K562 (cell line): ENCODE measurements around the gene SGIP1. TPM values are rescaled to one million over a fixed set of nuclear protein-coding genes. Genes with fewer than 3 reads are reported as not detected.

Experiments
- ATAC-seq: fragments of 200-7000 bp; cut with Tn5 transposase; 3 replicates; pipeline ENCODE4 v1.9.1; 2020; ENCODE audit warnings: moderate library complexity
- BruUV-seq: library from RNA; stranded (reverse); fragments of 400-500 nt; replicated peaks from 2 replicates; lab custom pipeline; 2021; lab: Mats Ljungman, UMichigan
- CTCF ChIA-PET: fragments of 300-600 bp; formaldehyde crosslinking; extraction: SDS; loops from one replicate; lab custom pipeline; 2021; ENCODE audit warnings: low intra/inter-chr PET ratio; lab: Yijun Ruan, JAX
- POLR2A ChIA-PET: fragments of 300-600, 350-650 bp; sonication (Branson Sonifier 250); formaldehyde crosslinking; extraction: SDS; loops from one replicate; lab custom pipeline; 2021; ENCODE audit warnings: antibody characterized with exemption, inconsistent platforms; lab: Yijun Ruan, JAX
- DNase-seq, 4 experiments: peaks; one replicate each; pipeline versions ENCODE4 v3.0.0 to v3.0.0-alpha.2; 2011 to 2018; ENCODE audit warnings: low spot score in 3 of 4, mixed read lengths in 3 of 4; ENCODE audit errors: extremely low read depth in 1 of 4
- FAIRE-seq: peaks from 2 replicates; lab custom pipeline; 2011; peaks lifted over from hg19 to GRCh38; lab: Jason Lieb, UNC
- H2AFZ ChIP-seq: 2 replicates; pipeline ENCODE4 v1.6.0; 2011; ENCODE audit warnings: low read depth, low read length, control low read depth, inconsistent platforms
- H3K27ac ChIP-seq: fragments of 200-600 bp; 3 replicates; pipeline ENCODE4 v1.8.0; 2011; ENCODE audit warnings: low read depth, mild to moderate bottlenecking, control low read depth, inconsistent platforms, low read length, moderate library complexity, mixed read lengths; ENCODE audit errors: extremely low read depth
- H3K27me3 ChIP-seq, 2 experiments: fragments of 300-600 bp in 1 of 2; 2 replicates in 1 of 2; 3 replicates in 1 of 2; pipeline versions ENCODE4 v1.6.0 to v1.8.0; 2011; ENCODE audit warnings: inconsistent platforms in 2 of 2, low read length in 2 of 2, mild to moderate bottlenecking in 1 of 2, mixed read lengths in 1 of 2, moderate library complexity in 1 of 2; ENCODE audit not compliant: control insufficient read depth in 2 of 2, insufficient read depth in 2 of 2
- H3K36me3 ChIP-seq: fragments of 300-600 bp; 3 replicates; pipeline ENCODE4 v1.8.0; 2011; ENCODE audit warnings: mild to moderate bottlenecking, low read length, inconsistent platforms; ENCODE audit not compliant: control insufficient read depth, insufficient read depth
- H3K4me1 ChIP-seq, 2 experiments: fragments of 200-600 bp in 1 of 2; replicated peaks in 1 of 2; 2 replicates in 1 of 2; 3 replicates in 1 of 2; pipeline versions ENCODE4 v1.5.1 to v1.8.0; 2011; ENCODE audit warnings: inconsistent platforms in 2 of 2, low read length in 2 of 2, mild to moderate bottlenecking in 1 of 2, mixed read lengths in 1 of 2, moderate library complexity in 1 of 2; ENCODE audit not compliant: control insufficient read depth in 2 of 2, insufficient read depth in 2 of 2
- H3K4me2 ChIP-seq: 2 replicates; pipeline ENCODE4 v1.6.1; 2011; ENCODE audit warnings: low read length, control low read depth, inconsistent platforms, mixed read lengths; ENCODE audit not compliant: insufficient read depth
- H3K4me3 ChIP-seq: fragments of 200-600 bp; sonication (generic), shearing (Covaris generic); 2 replicates; pipeline ENCODE4 v1.5.1; 2016; ENCODE audit warnings: control low read depth, inconsistent platforms
- H3K79me2 ChIP-seq: fragments of 200-600 bp; 3 replicates; pipeline ENCODE4 v1.8.0; 2011; ENCODE audit warnings: low read length, inconsistent platforms; ENCODE audit not compliant: control insufficient read depth, insufficient read depth
- H3K9ac ChIP-seq, 2 experiments: 2 replicates each; pipeline versions ENCODE4 v1.6.0 to v1.6.1; 2011; ENCODE audit warnings: low read depth in 2 of 2, low read length in 2 of 2, control low read depth in 1 of 2, inconsistent platforms in 1 of 2, mild to moderate bottlenecking in 1 of 2, mixed read lengths in 1 of 2; ENCODE audit not compliant: insufficient read depth in 1 of 2
- H3K9me1 ChIP-seq: one replicate; pipeline ENCODE4 v1.6.0; 2011; ENCODE audit warnings: inconsistent platforms, mild to moderate bottlenecking, low read length, moderate library complexity; ENCODE audit not compliant: control insufficient read depth, insufficient read depth
- H3K9me3 ChIP-seq: replicated peaks from 2 replicates; pipeline ENCODE4 v1.5.1; 2011; ENCODE audit warnings: low read depth, low read length, inconsistent platforms; ENCODE audit not compliant: control insufficient read depth, insufficient read depth
- H4K20me1 ChIP-seq: replicated peaks from 2 replicates; pipeline ENCODE4 v1.6.1; 2011; ENCODE audit warnings: low read length, inconsistent platforms, mixed read lengths; ENCODE audit not compliant: control insufficient read depth, insufficient read depth
- PHB ChIP-seq: fragments of 250-450 bp; sonication (Bioruptor Pico); IDR thresholded peaks from 2 replicates; pipeline ENCODE4 v1.5.0; 2021
- POLR2B ChIP-seq: fragments of 450-650 bp; IDR thresholded peaks from 2 replicates; pipeline ENCODE4 v1.6.1; 2018; ENCODE audit warnings: low read depth; ENCODE audit not compliant: partially characterized antibody
- SMARCB1 ChIP-seq: IDR thresholded peaks from 2 replicates; pipeline ENCODE4 v1.6.1; 2011; ENCODE audit warnings: improper control_type of control experiment, low read depth; ENCODE audit not compliant: insufficient read length
- ZBTB7A ChIP-seq: IDR thresholded peaks from 2 replicates; pipeline ENCODE4 v1.6.1; 2011; ENCODE audit warnings: low read depth, mild to moderate bottlenecking, low read length, moderate library complexity, borderline replicate concordance; ENCODE audit not compliant: control insufficient read depth
- ZNF280A ChIP-seq: fragments of 450-650 bp; IDR thresholded peaks from 2 replicates; pipeline ENCODE4 v1.6.1; 2018; ENCODE audit warnings: mild to moderate bottlenecking, low read depth; ENCODE audit not compliant: partially characterized antibody
- ZNF586 ChIP-seq: fragments of 450-650 bp; formaldehyde crosslinking; conservative IDR thresholded peaks from 2 replicates; pipeline ENCODE4 v1.4.0; 2020; ENCODE audit warnings: mild to moderate bottlenecking, moderate library complexity
- WGBS: fragments of 100-300 bp; shearing (Covaris generic); methylation state at CpG from one replicate; pipeline ENCODE4 v1.1.6; 2016; ENCODE audit warnings: low coverage, mixed read lengths; ENCODE audit not compliant: insufficient coverage; ENCODE audit errors: missing lambda C conversion rate; 5-methylcytosine and 5-hydroxymethylcytosine counted together
- in situ Hi-C: fragments of 300-500 bp; cut with MboI; formaldehyde crosslinking; loops from 4 replicates; pipeline ENCODE4 v1.15.0; 2018; ENCODE audit warnings: inconsistent platforms, mixed read lengths
- intact Hi-C: fragments of 100-400 bp; cut with micrococcal nuclease; formaldehyde crosslinking; loops from 2 replicates; pipeline ENCODE4 v1.14.2; 2022
- polyA plus RNA-seq, 8 experiments: library from polyadenylated mRNA; depleted of rRNA in 4 of 8; stranded (reverse) in 5 of 8; unstranded in 3 of 8; fragments of >200 nt; fragmentation: Nextera tagmentation in 2 of 8; fragmentation: Illumina TruSeq in 1 of 8; extraction: Ambion mirVana in 2 of 8; extraction: Trizol in 1 of 8; gene quantifications; 2 replicates each; pipeline versions ENCODE4 v1.2.1 to v1.2.3, GENCODE V29; 2011 to 2014; ENCODE audit warnings: inconsistent platforms in 1 of 8, missing spikeins in 1 of 8
- total RNA-seq, 7 experiments: library from RNA; depleted of rRNA in 6 of 7; stranded (reverse); fragments of >200 nt in 6 of 7; fragmentation: Illumina TruSeq in 2 of 7; extraction: Trizol in 2 of 7; gene quantifications; 2 replicates each; pipeline versions ENCODE4 v1.2.1 to v1.2.3, GENCODE V29; 2011 to 2021; ENCODE audit warnings: low replicate concordance in 1 of 7
- TF ChIP-seq, protein P1 (sequence below), 3 experiments: fragments of 200-800 bp in 1 of 3; fragments of 250-450 bp in 1 of 3; fragments of 450-650 bp in 1 of 3; sonication (Bioruptor Pico) in 1 of 3; sonication (Bioruptor generic) in 1 of 3; formaldehyde crosslinking in 1 of 3; IDR thresholded peaks; 2 replicates each; pipeline versions ENCODE4 v1.6.1 to v1.8.0; 2016 to 2022; ENCODE audit warnings: mild to moderate bottlenecking in 2 of 3, missing genetic modification characterization in 2 of 3, missing compliant biosample characterization in 1 of 3, moderate library complexity in 1 of 3

Gene SGIP1
- total and polyA plus RNA-seq, 9 of the 15 experiments (the other 6 are each of a cell fraction or from before 2014, with no cell fraction given): 0.07 to 0.35 TPM; not detected in 7

GRCh38 chr1:66489151-66489550 is 44.8 kb upstream of the SGIP1 start:
- in situ Hi-C loops: no loop called here
- no peaks in the 10 kb centered on the region for H4K20me1 ChIP-seq
- H3K27ac ChIP-seq: no peak overlapping the region
- intact Hi-C loops: no loop called here
- no peak for TF ChIP-seq SMARCB1
- TF ChIP-seq, protein P1, sequence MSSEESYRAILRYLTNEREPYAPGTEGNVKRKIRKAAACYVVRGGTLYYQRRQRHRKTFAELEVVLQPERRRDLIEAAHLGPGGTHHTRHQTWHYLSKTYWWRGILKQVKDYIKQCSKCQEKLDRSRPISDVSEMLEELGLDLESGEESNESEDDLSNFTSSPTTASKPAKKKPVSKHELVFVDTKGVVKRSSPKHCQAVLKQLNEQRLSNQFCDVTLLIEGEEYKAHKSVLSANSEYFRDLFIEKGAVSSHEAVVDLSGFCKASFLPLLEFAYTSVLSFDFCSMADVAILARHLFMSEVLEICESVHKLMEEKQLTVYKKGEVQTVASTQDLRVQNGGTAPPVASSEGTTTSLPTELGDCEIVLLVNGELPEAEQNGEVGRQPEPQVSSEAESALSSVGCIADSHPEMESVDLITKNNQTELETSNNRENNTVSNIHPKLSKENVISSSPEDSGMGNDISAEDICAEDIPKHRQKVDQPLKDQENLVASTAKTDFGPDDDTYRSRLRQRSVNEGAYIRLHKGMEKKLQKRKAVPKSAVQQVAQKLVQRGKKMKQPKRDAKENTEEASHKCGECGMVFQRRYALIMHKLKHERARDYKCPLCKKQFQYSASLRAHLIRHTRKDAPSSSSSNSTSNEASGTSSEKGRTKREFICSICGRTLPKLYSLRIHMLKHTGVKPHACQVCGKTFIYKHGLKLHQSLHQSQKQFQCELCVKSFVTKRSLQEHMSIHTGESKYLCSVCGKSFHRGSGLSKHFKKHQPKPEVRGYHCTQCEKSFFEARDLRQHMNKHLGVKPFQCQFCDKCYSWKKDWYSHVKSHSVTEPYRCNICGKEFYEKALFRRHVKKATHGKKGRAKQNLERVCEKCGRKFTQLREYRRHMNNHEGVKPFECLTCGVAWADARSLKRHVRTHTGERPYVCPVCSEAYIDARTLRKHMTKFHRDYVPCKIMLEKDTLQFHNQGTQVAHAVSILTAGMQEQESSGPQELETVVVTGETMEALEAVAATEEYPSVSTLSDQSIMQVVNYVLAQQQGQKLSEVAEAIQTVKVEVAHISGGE (CRISPR knock-in tag; IDR thresholded peaks at IDR 0.05): no peak
- TF ChIP-seq POLR2B: no peak
- no peak for TF ChIP-seq ZBTB7A
- no peak for TF ChIP-seq ZNF586 (CRISPR knock-in tag)
- TF ChIP-seq PHB (CRISPR knock-in tag): no peak
- no peak for TF ChIP-seq ZNF280A
- 3% methylated on average over 2 of the region's 2 CpGs for WGBS
- no peak for DNase-seq
- ChIA-PET POLR2A (no interaction called here), CTCF (no interaction called here)
- no peak overlapping the region for H3K4me3 ChIP-seq
- H3K9me3 ChIP-seq: no peaks in the 10 kb centered on the region
- ATAC-seq: no peak
- no peaks in the 10 kb centered on the region for H3K9me1 ChIP-seq
- H3K79me2 ChIP-seq: no peaks in the 10 kb centered on the region
- H3K36me3 ChIP-seq: no peaks in the 10 kb centered on the region
- no TSS peak for BruUV-seq
- H3K9ac ChIP-seq: no peak overlapping the region
- no peaks in the 10 kb centered on the region for H3K4me1 ChIP-seq
- H3K27me3 ChIP-seq: no peaks in the 10 kb centered on the region
- no peak for FAIRE-seq
- no peak overlapping the region for H3K4me2 ChIP-seq
- H2AFZ ChIP-seq: no peak overlapping the region
